ENCODE measurements around the gene DHRSX.

DHRSX gene

DNA sequence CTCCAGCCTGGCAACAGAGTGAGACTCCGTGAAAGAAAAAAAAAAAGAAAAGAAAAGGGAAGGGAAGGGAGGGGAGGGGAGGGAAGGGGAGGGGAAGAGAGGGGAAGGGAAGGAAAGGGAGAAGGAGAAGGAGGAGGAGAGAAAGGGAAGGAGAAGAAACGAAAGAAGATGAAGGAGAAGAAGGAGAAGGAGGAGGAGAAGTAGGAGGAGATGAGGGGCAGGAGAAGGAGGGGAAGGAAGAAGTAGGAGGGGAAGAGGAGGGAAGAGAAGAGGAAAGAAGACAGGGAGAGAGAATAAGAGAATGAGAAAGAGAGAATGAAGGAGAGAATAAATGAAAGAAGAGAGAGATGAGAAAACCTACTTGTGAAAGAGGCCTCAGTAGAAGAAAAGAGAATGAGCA is 170.3 kb downstream of the DHRSX start:
- H3K79me1 ChIP-seq (ENCODE audit: low read length) = no peaks in the 10 kb centered on the region
- H3K79me2 ChIP-seq (ENCODE audit: control insufficient read depth, insufficient read depth, low read length) = no peaks in the 10 kb centered on the region
- no peak overlapping the region for H3K18ac ChIP-seq (ENCODE audit: low read length)
- no peak overlapping the region for H3K23ac ChIP-seq (ENCODE audit: low read length)
- H3K4me3 ChIP-seq (ENCODE audit: low read length) = no peak overlapping the region
- no peak overlapping the region for H3K4me2 ChIP-seq (ENCODE audit: low read length)
- no peaks in the 10 kb centered on the region for H3K36me3 ChIP-seq (ENCODE audit: control insufficient read depth, insufficient read depth, low read length)
- no peak overlapping the region for H2BK120ac ChIP-seq (ENCODE audit: low read depth, low read length)
- no peak overlapping the region for H3K9ac ChIP-seq (ENCODE audit: low read length)
- no peak overlapping the region for H4K5ac ChIP-seq (ENCODE audit: low read length)
- WGBS (ENCODE audit: extremely low coverage, insufficient coverage, low lambda C conversion rate) = no CpG with 5 or more reads among the region's 2 CpGs
- no peak for DNase-seq
- H3K56ac ChIP-seq (ENCODE audit: low read length) = no peak overlapping the region
- H3K27ac ChIP-seq (ENCODE audit: low read depth, low read length) = no peak overlapping the region
- no peak overlapping the region for H2BK15ac ChIP-seq (replicated peaks; ENCODE audit: low read depth)
- no peak overlapping the region for H4K8ac ChIP-seq (ENCODE audit: low read depth, low read length)
- H2AK5ac ChIP-seq (ENCODE audit: low read length) = no peak overlapping the region
- H3K27me3 ChIP-seq (ENCODE audit: insufficient read depth, low read length, poor library complexity) = no peaks in the 10 kb centered on the region
- H3K4me1 ChIP-seq (ENCODE audit: control insufficient read depth, low read depth, low read length) = no peaks in the 10 kb centered on the region
- H2BK5ac ChIP-seq (ENCODE audit: low read length) = no peak overlapping the region
- no peak overlapping the region for H3K4ac ChIP-seq (ENCODE audit: low read depth, low read length)

DNA sequence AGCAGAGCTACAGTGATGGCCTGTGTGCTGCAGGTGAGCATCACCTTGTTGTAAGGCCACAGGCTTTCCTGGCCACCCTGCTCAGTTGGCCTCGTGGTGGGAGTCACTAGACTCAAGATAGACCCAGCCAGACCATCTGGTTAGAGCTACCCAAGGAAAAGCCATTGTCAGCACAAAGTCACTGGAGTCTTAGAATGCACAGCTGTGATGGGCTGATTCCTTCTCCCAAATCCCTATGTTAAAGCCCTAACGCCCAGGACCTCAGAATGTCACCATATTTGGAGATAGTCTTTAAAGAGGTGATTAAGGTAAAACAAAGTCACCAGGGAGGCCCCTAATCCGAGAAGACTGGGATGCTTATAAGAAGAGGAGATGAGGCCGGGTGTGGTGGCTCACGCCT is 173.4 kb downstream of the DHRSX start:
- H3K56ac ChIP-seq (ENCODE audit: low read length) = no peak overlapping the region
- no peaks in the 10 kb centered on the region for H3K36me3 ChIP-seq (ENCODE audit: control insufficient read depth, insufficient read depth, low read length)
- no peaks in the 10 kb centered on the region for H3K79me2 ChIP-seq (ENCODE audit: control insufficient read depth, insufficient read depth, low read length)
- DNase-seq = no peak
- H3K27me3 ChIP-seq (ENCODE audit: insufficient read depth, low read length, poor library complexity) = no peaks in the 10 kb centered on the region
- H3K23ac ChIP-seq (ENCODE audit: low read length) = no peak overlapping the region
- no CpG with 5 or more reads among the region's 5 CpGs for WGBS (ENCODE audit: extremely low coverage, insufficient coverage, low lambda C conversion rate)
- H2BK5ac ChIP-seq (ENCODE audit: low read length) = no peak overlapping the region
- no peaks in the 10 kb centered on the region for H3K79me1 ChIP-seq (ENCODE audit: low read length)
- H3K4me3 ChIP-seq (ENCODE audit: low read length) = no peak overlapping the region
- H3K27ac ChIP-seq (ENCODE audit: low read depth, low read length) = no peak overlapping the region
- H3K4ac ChIP-seq (ENCODE audit: low read depth, low read length) = no peak overlapping the region
- H2BK15ac ChIP-seq (replicated peaks; ENCODE audit: low read depth) = no peak overlapping the region
- no peak overlapping the region for H2BK120ac ChIP-seq (ENCODE audit: low read depth, low read length)
- no peak overlapping the region for H3K9ac ChIP-seq (ENCODE audit: low read length)
- H2AK5ac ChIP-seq (ENCODE audit: low read length) = no peak overlapping the region
- H3K18ac ChIP-seq (ENCODE audit: low read length) = no peak overlapping the region
- H4K5ac ChIP-seq (ENCODE audit: low read length) = no peak overlapping the region
- no peak overlapping the region for H4K8ac ChIP-seq (ENCODE audit: low read depth, low read length)
- no peaks in the 10 kb centered on the region for H3K4me1 ChIP-seq (ENCODE audit: control insufficient read depth, low read depth, low read length)
- no peak overlapping the region for H3K4me2 ChIP-seq (ENCODE audit: low read length)

GRCh38 chrX:2325076-2325784 is 175.5 kb downstream of the DHRSX start:
- Histone ChIP-seq H3K36me3 (ENCODE audit: control insufficient read depth, insufficient read depth, low read length) (no peaks in the 10 kb centered on the region), H3K27ac (ENCODE audit: low read depth, low read length) (no peak overlapping the region), H3K4me2 (ENCODE audit: low read length) (no peak overlapping the region), H3K4ac (ENCODE audit: low read depth, low read length) (no peak overlapping the region), H3K18ac (ENCODE audit: low read length) (no peak overlapping the region), H3K56ac (ENCODE audit: low read length) (no peak overlapping the region), H3K79me1 (ENCODE audit: low read length) (no peaks in the 10 kb centered on the region), H3K9ac (ENCODE audit: low read length) (no peak overlapping the region), H2BK15ac (replicated peaks; ENCODE audit: low read depth) (no peak overlapping the region), H3K4me3 (ENCODE audit: low read length) (no peak overlapping the region), H4K8ac (ENCODE audit: low read depth, low read length) (no peak overlapping the region), H2BK5ac (ENCODE audit: low read length) (no peak overlapping the region), H2AK5ac (ENCODE audit: low read length) (no peak overlapping the region), H2BK120ac (ENCODE audit: low read depth, low read length) (no peak overlapping the region), H3K79me2 (ENCODE audit: control insufficient read depth, insufficient read depth, low read length) (no peaks in the 10 kb centered on the region), H3K4me1 (ENCODE audit: control insufficient read depth, low read depth, low read length) (no peaks in the 10 kb centered on the region), H4K5ac (ENCODE audit: low read length) (no peak overlapping the region), H3K23ac (ENCODE audit: low read length) (no peak overlapping the region), H3K27me3 (ENCODE audit: insufficient read depth, low read length, poor library complexity) (no peaks in the 10 kb centered on the region)
- no CpG with 5 or more reads among the region's 27 CpGs for WGBS (ENCODE audit: extremely low coverage, insufficient coverage, low lambda C conversion rate)
- no peak for DNase-seq

GRCh38 chrX:2324151-2324550 is 176.6 kb downstream of the DHRSX start:
- no peak overlapping the region for H2BK15ac ChIP-seq (replicated peaks; ENCODE audit: low read depth)
- H3K9ac ChIP-seq (ENCODE audit: low read length) = no peak overlapping the region
- no peaks in the 10 kb centered on the region for H3K36me3 ChIP-seq (ENCODE audit: control insufficient read depth, insufficient read depth, low read length)
- no peak overlapping the region for H2BK5ac ChIP-seq (ENCODE audit: low read length)
- H3K4me2 ChIP-seq (ENCODE audit: low read length) = no peak overlapping the region
- H3K23ac ChIP-seq (ENCODE audit: low read length) = no peak overlapping the region
- H3K27me3 ChIP-seq (ENCODE audit: insufficient read depth, low read length, poor library complexity) = no peaks in the 10 kb centered on the region
- H3K79me1 ChIP-seq (ENCODE audit: low read length) = no peaks in the 10 kb centered on the region
- H3K4me3 ChIP-seq (ENCODE audit: low read length) = no peak overlapping the region
- no peak overlapping the region for H2AK5ac ChIP-seq (ENCODE audit: low read length)
- H2BK120ac ChIP-seq (ENCODE audit: low read depth, low read length) = no peak overlapping the region
- H3K56ac ChIP-seq (ENCODE audit: low read length) = no peak overlapping the region
- no peak overlapping the region for H4K8ac ChIP-seq (ENCODE audit: low read depth, low read length)
- no CpG with 5 or more reads among the region's 8 CpGs for WGBS (ENCODE audit: extremely low coverage, insufficient coverage, low lambda C conversion rate)
- no peak overlapping the region for H3K27ac ChIP-seq (ENCODE audit: low read depth, low read length)
- no peak overlapping the region for H3K4ac ChIP-seq (ENCODE audit: low read depth, low read length)
- H4K5ac ChIP-seq (ENCODE audit: low read length) = no peak overlapping the region
- H3K4me1 ChIP-seq (ENCODE audit: control insufficient read depth, low read depth, low read length) = no peaks in the 10 kb centered on the region
- H3K18ac ChIP-seq (ENCODE audit: low read length) = no peak overlapping the region
- DNase-seq = no peak
- no peaks in the 10 kb centered on the region for H3K79me2 ChIP-seq (ENCODE audit: control insufficient read depth, insufficient read depth, low read length)

- H3K9ac ChIP-seq (ENCODE audit: low read length) = no peak overlapping the region
- WGBS (ENCODE audit: extremely low coverage, insufficient coverage, low lambda C conversion rate) = no CpG with 5 or more reads among the region's 9 CpGs
- H4K5ac ChIP-seq (ENCODE audit: low read length) = no peak overlapping the region
- no peaks in the 10 kb centered on the region for H3K27me3 ChIP-seq (ENCODE audit: insufficient read depth, low read length, poor library complexity)
- no peak overlapping the region for H3K4ac ChIP-seq (ENCODE audit: low read depth, low read length)
- no peaks in the 10 kb centered on the region for H3K4me1 ChIP-seq (ENCODE audit: control insufficient read depth, low read depth, low read length)
- no peak overlapping the region for H3K27ac ChIP-seq (ENCODE audit: low read depth, low read length)
- no peak overlapping the region for H2AK5ac ChIP-seq (ENCODE audit: low read length)
- H3K79me1 ChIP-seq (ENCODE audit: low read length) = no peaks in the 10 kb centered on the region
- no peaks in the 10 kb centered on the region for H3K79me2 ChIP-seq (ENCODE audit: control insufficient read depth, insufficient read depth, low read length)
- H3K36me3 ChIP-seq (ENCODE audit: control insufficient read depth, insufficient read depth, low read length) = no peaks in the 10 kb centered on the region
- H4K8ac ChIP-seq (ENCODE audit: low read depth, low read length) = no peak overlapping the region
- H2BK120ac ChIP-seq (ENCODE audit: low read depth, low read length) = no peak overlapping the region
- H3K56ac ChIP-seq (ENCODE audit: low read length) = no peak overlapping the region
- H3K18ac ChIP-seq (ENCODE audit: low read length) = no peak overlapping the region
- H3K4me2 ChIP-seq (ENCODE audit: low read length) = no peak overlapping the region
- H3K4me3 ChIP-seq (ENCODE audit: low read length) = no peak overlapping the region
- H3K23ac ChIP-seq (ENCODE audit: low read length) = no peak overlapping the region
- no peak overlapping the region for H2BK15ac ChIP-seq (replicated peaks; ENCODE audit: low read depth)
- H2BK5ac ChIP-seq (ENCODE audit: low read length) = no peak overlapping the region
- no peak for DNase-seq
Measured at GRCh38 chrX:2321411-2321810, 179.4 kb downstream of the DHRSX start.
